Frontal cortex (tissue), 1 donor: ENCODE data around the gene IPPK. TPM values are rescaled to one million over a fixed set of nuclear protein-coding genes. Genes with fewer than 3 reads are reported as not detected.

ENCODE experiments used
- total RNA-seq: library from RNA; depleted of rRNA; stranded (reverse); fragments of >200 nt; gene quantifications from one replicate; pipeline ENCODE4 v1.2.3, GENCODE V29; 2014

The IPPK gene
- total RNA-seq, 1 donor from 2014 or later, result 13.5 TPM

Other genes with a start within 250 kb of the IPPK start
- 3.7 TPM for gene OMD, start 245.7 kb downstream of the IPPK start, total RNA-seq
- gene ASPN, start 187.6 kb downstream of the IPPK start, total RNA-seq, result 5.3 TPM
- 3.3 TPM for gene ECM2, start 134.1 kb downstream of the IPPK start, total RNA-seq
- gene BICD2, start 94.7 kb upstream of the IPPK start, total RNA-seq, result 31.0 TPM
- gene ZNF484, start 207.9 kb upstream of the IPPK start, total RNA-seq, result 51.4 TPM